Endodermal cell (in vitro differentiated cells): ENCODE results near the gene RPS6KB1. TPM values are rescaled to one million over a fixed set of nuclear protein-coding genes. Genes with fewer than 3 reads are reported as not detected.
"Not testable (repeated sequence)": the region's sequence is repeated elsewhere in the genome, so short reads cannot be mapped to it uniquely, and the experiment has no call there.

Experiments
- DNase-seq: peaks from one replicate; pipeline ENCODE4 v3.0.0-alpha.2; 2017
- H3K27ac ChIP-seq: 2 replicates; pipeline ENCODE4 v1.5.1; 2013; ENCODE audit warnings: mild to moderate bottlenecking, low read depth, low read length, moderate library complexity
- H3K27me3 ChIP-seq: 2 replicates; pipeline ENCODE4 v1.6.1; 2013; ENCODE audit warnings: mild to moderate bottlenecking, low read length, moderate library complexity; ENCODE audit not compliant: insufficient read depth, control insufficient read depth, poor library complexity, severe bottlenecking
- H3K36me3 ChIP-seq: 2 replicates; pipeline ENCODE4 v1.7.0; 2013; ENCODE audit warnings: mild to moderate bottlenecking, low read length, moderate library complexity; ENCODE audit not compliant: control insufficient read depth, insufficient read depth
- H3K4me1 ChIP-seq: one replicate; pipeline ENCODE4 v1.7.0; 2013; ENCODE audit warnings: low read length; ENCODE audit not compliant: control insufficient read depth, insufficient read depth
- H3K4me3 ChIP-seq: 2 replicates; pipeline ENCODE4 v1.5.1; 2013; ENCODE audit warnings: mild to moderate bottlenecking, low read length, moderate library complexity
- H3K9ac ChIP-seq: 2 replicates; pipeline ENCODE4 v1.6.1; 2013; ENCODE audit warnings: mild to moderate bottlenecking, low read length, moderate library complexity; ENCODE audit not compliant: poor library complexity, severe bottlenecking; ENCODE audit errors: extremely low read depth
- H3K9me3 ChIP-seq: 2 replicates; pipeline ENCODE4 v1.6.1; 2013; ENCODE audit warnings: mild to moderate bottlenecking, low read length, moderate library complexity; ENCODE audit not compliant: control insufficient read depth
- H3K27ac Mint-ChIP-seq: 2 replicates; pipeline ENCODE4 v1.8.0; 2020; ENCODE audit warnings: mixed read lengths
- H3K27me3 Mint-ChIP-seq: 2 replicates; pipeline ENCODE4 v1.8.0; 2021; ENCODE audit warnings: mild to moderate bottlenecking, mixed read lengths; ENCODE audit not compliant: insufficient read depth
- H3K36me3 Mint-ChIP-seq: 2 replicates; pipeline ENCODE4 v1.8.0; 2020; ENCODE audit warnings: low read depth, mixed read lengths
- H3K4me1 Mint-ChIP-seq: 2 replicates; pipeline ENCODE4 v1.8.0; 2020; ENCODE audit warnings: mixed read lengths
- H3K4me3 Mint-ChIP-seq: 2 replicates; pipeline ENCODE4 v1.8.0; 2020; ENCODE audit warnings: mild to moderate bottlenecking, moderate library complexity, mixed read lengths
- H3K9me3 Mint-ChIP-seq: 2 replicates; pipeline ENCODE4 v1.8.0; 2020; ENCODE audit warnings: mild to moderate bottlenecking, mixed read lengths
- CTCF ChIP-seq: fragments of 200-600 bp; sonication (generic); conservative IDR thresholded peaks from 2 replicates; pipeline ENCODE4 v1.5.0; 2021; ENCODE audit warnings: antibody characterized with exemption, mild to moderate bottlenecking
- WGBS, 2 experiments: methylation state at CpG; one replicate each; pipeline versions ENCODE4 v1.1.5 to v1.1.7; 2013; ENCODE audit warnings: missing lambda C conversion rate in 2 of 2, mixed read lengths in 1 of 2; ENCODE audit not compliant: insufficient coverage in 1 of 2, insufficient read length in 1 of 2; 5-methylcytosine and 5-hydroxymethylcytosine counted together
- total RNA-seq, 2 donors: library from RNA; stranded (reverse); fragmentation: NEBNext Ultra II Directional in 1 of 2; extraction: Animal tissue kit (Norgen Biotek cat#: 25700) in 1 of 2; gene quantifications; 2 replicates in 1 of 2; 3 replicates in 1 of 2; pipeline ENCODE4 v1.2.1, GENCODE V29; 2021

Gene RPS6KB1
- total RNA-seq, 2 donors from 2014 or later = 22.3 to 31.5 TPM

GRCh38 chr17:59963738-59964481 is 71.0 kb downstream of the RPS6KB1 start:
- peaks cover 8% of the 10 kb centered on the region for H3K27me3 ChIP-seq
- no peak overlapping the region for H3K27ac ChIP-seq
- peak overlapping the region; percentile 85 for H3K4me3 ChIP-seq
- DNase-seq = no peak
- Mint-ChIP-seq H3K9me3 (no peaks in the 10 kb centered on the region), H3K4me3 (peak overlapping the region; percentile 89), H3K27ac (peak overlapping the region; percentile 27), H3K4me1 (peaks cover 5% of the 10 kb centered on the region), H3K36me3 (peaks cover 7% of the 10 kb centered on the region), H3K27me3 (peaks cover 10% of the 10 kb centered on the region)
- peak overlapping the region; percentile 55 for H3K9ac ChIP-seq
- H3K4me1 ChIP-seq = no peaks in the 10 kb centered on the region
- 17 to 21% methylated on average over 18 to 21 of the region's 21 CpGs for WGBS, 2 experiments
- TF ChIP-seq CTCF = no peak
- H3K9me3 ChIP-seq = no peaks in the 10 kb centered on the region
- H3K36me3 ChIP-seq = no peaks in the 10 kb centered on the region

GRCh38 chr17:59964482-59965328 is 71.8 kb downstream of the RPS6KB1 start, which contains the start of gene RNFT1:
RNFT1 (minus strand) TSS chr17:59964740; CDS start chr17:59964663, 77 bp downstream.
- Histone ChIP-seq H3K27ac (no peak within 1 kb of the TSS), H3K36me3 (no peaks in the 10 kb centered on the region), H3K9ac (peak within 1 kb of the TSS; percentile 82), H3K4me3 (peak within 1 kb of the TSS; percentile 85), H3K4me1 (no peaks in the 10 kb centered on the region), H3K9me3 (no peaks in the 10 kb centered on the region), H3K27me3 (peaks cover 8% of the 10 kb centered on the region)
- H3K27ac Mint-ChIP-seq = peak within 1 kb of the TSS; percentile 75
- H3K4me1 Mint-ChIP-seq = peaks cover 5% of the 10 kb centered on the region
- 1 to 3% methylated on average over 13 to 67 of the region's 67 CpGs for WGBS, 2 experiments
- H3K9me3 Mint-ChIP-seq = no peaks in the 10 kb centered on the region
- peak; percentile 97 for DNase-seq
- H3K27me3 Mint-ChIP-seq = peaks cover 10% of the 10 kb centered on the region
- H3K36me3 Mint-ChIP-seq = peaks cover 5% of the 10 kb centered on the region
- H3K4me3 Mint-ChIP-seq = peak within 1 kb of the TSS; percentile 89
- no peak for TF ChIP-seq CTCF

- not testable (repeated sequence) for H3K36me3 ChIP-seq, H3K9me3 ChIP-seq, H3K4me1 ChIP-seq, H3K4me3 Mint-ChIP-seq, H3K27ac ChIP-seq, H3K4me3 ChIP-seq, H3K27me3 Mint-ChIP-seq, H3K9me3 Mint-ChIP-seq, H3K9ac ChIP-seq, H3K4me1 Mint-ChIP-seq, H3K27me3 ChIP-seq, DNase-seq, H3K27ac Mint-ChIP-seq, H3K36me3 Mint-ChIP-seq
- WGBS, 2 experiments = 92 to 97% methylated on average over 2 of the region's 2 CpGs
Observed at GRCh38 chr17:59971771-59972170, 78.8 kb downstream of the RPS6KB1 start.
